GM12872 (cell line): ENCODE data around the gene FOXP1.

ENCODE experiments used
- CTCF ChIP-seq: IDR thresholded peaks from 3 replicates; pipeline ENCODE4 v1.5.1; 2011; ENCODE audit warnings: low read depth, mild to moderate bottlenecking, low read length, moderate library complexity; ENCODE audit not compliant: insufficient read depth

Gene FOXP1

GRCh38 chr3:71066356-71066755 is 517.2 kb downstream of the FOXP1 start:
- TF ChIP-seq CTCF, result no peak

GRCh38 chr3:71065764-71066013 is 517.8 kb downstream of the FOXP1 start:
- no peak for TF ChIP-seq CTCF

- no peak for TF ChIP-seq CTCF
Measured at GRCh38 chr3:71064956-71065763, 518.4 kb downstream of the FOXP1 start.

- 0 out of 3 replicates have a peak, but pooled peaks have one; percentile 4 for TF ChIP-seq CTCF
Measured at GRCh38 chr3:71064291-71064955, 519.1 kb downstream of the FOXP1 start.

- no peak for TF ChIP-seq CTCF
Measured at GRCh38 chr3:71063773-71064290, 519.7 kb downstream of the FOXP1 start.

GRCh38 chr3:71062952-71063772 is 520.4 kb downstream of the FOXP1 start:
- TF ChIP-seq CTCF, result no peak
